HepG2 (cell line): ENCODE results near the gene FOXS1. TPM values are rescaled to one million over a fixed set of nuclear protein-coding genes. Genes with fewer than 3 reads are reported as not detected.

ENCODE experiments used
- ATAC-seq: fragments of 200-7000 bp; cut with Tn5 transposase; 3 replicates; pipeline ENCODE4 v1.9.1; 2020; ENCODE audit warnings: mild to moderate bottlenecking, moderate library complexity
- BruUV-seq: library from RNA; stranded (reverse); fragments of 400-500 nt; replicated peaks from 2 replicates; lab custom pipeline; 2021; lab: Mats Ljungman, UMichigan
- CTCF ChIA-PET: fragments of 300-600 bp; formaldehyde crosslinking; extraction: SDS; loops from one replicate; lab custom pipeline; 2021; ENCODE audit warnings: low total read pairs, inconsistent platforms, low intra/inter-chr PET ratio; lab: Yijun Ruan, JAX
- POLR2A ChIA-PET: fragments of 350-600 bp; sonication (Branson Sonifier 250); formaldehyde crosslinking; loops from one replicate; lab custom pipeline; 2020; ENCODE audit warnings: antibody characterized with exemption, inconsistent platforms; lab: Yijun Ruan, JAX
- DNase-seq: peaks from one replicate; pipeline ENCODE4 v3.0.0-alpha.2; 2015; ENCODE audit warnings: low spot score
- FAIRE-seq: peaks from 3 replicates; lab custom pipeline; 2011; peaks lifted over from hg19 to GRCh38; lab: Jason Lieb, UNC
- H2AFZ ChIP-seq: one replicate; pipeline ENCODE4 v1.6.1; 2011; ENCODE audit warnings: low read length, inconsistent platforms
- H3K27ac ChIP-seq: fragments of 300-600 bp; 3 replicates; pipeline ENCODE4 v1.8.0; 2011; ENCODE audit warnings: mixed run types, mild to moderate bottlenecking, mixed read lengths, low read length, inconsistent platforms; ENCODE audit not compliant: insufficient read depth; ENCODE audit errors: extremely low read length
- H3K27me3 ChIP-seq, 2 experiments: fragments of 200-600 bp in 1 of 2; 2 replicates in 1 of 2; 3 replicates in 1 of 2; pipeline versions ENCODE4 v1.6.0 to v1.8.0; 2011; ENCODE audit warnings: low read length in 2 of 2, mild to moderate bottlenecking in 2 of 2, moderate library complexity in 2 of 2, inconsistent platforms in 1 of 2; ENCODE audit not compliant: insufficient read depth in 2 of 2, control insufficient read depth in 1 of 2
- H3K36me3 ChIP-seq, 2 experiments: fragments of 200-600 bp in 1 of 2; replicated peaks in 1 of 2; 2 replicates in 1 of 2; 3 replicates in 1 of 2; pipeline versions ENCODE4 v1.5.1 to v1.8.0; 2011; ENCODE audit warnings: low read length in 2 of 2, inconsistent platforms in 1 of 2; ENCODE audit not compliant: insufficient read depth in 2 of 2, control insufficient read depth in 1 of 2
- H3K4me1 ChIP-seq: 2 replicates; pipeline ENCODE4 v1.5.1; 2012; ENCODE audit warnings: low read length, inconsistent platforms; ENCODE audit not compliant: insufficient read depth
- H3K4me2 ChIP-seq: 2 replicates; pipeline ENCODE4 v1.6.0; 2011; ENCODE audit warnings: low read depth, low read length, inconsistent platforms
- H3K4me3 ChIP-seq, 3 experiments: fragments of 200-600 bp in 1 of 3; sonication (generic), shearing (Covaris generic) in 1 of 3; replicated peaks in 1 of 3; 2 replicates each; pipeline ENCODE4 v1.5.1; 2011 to 2016; ENCODE audit warnings: low read length in 3 of 3, inconsistent platforms in 2 of 3, low read depth in 2 of 3, mild to moderate bottlenecking in 2 of 3, control low read depth in 1 of 3, mixed read lengths in 1 of 3; ENCODE audit not compliant: insufficient read depth in 1 of 3
- H3K79me2 ChIP-seq: one replicate; pipeline ENCODE4 v1.6.1; 2011; ENCODE audit warnings: low read length, inconsistent platforms; ENCODE audit not compliant: insufficient read depth
- H3K9ac ChIP-seq: 2 replicates; pipeline ENCODE4 v1.6.0; 2011; ENCODE audit warnings: mild to moderate bottlenecking, low read depth, low read length, inconsistent platforms; ENCODE audit not compliant: insufficient read depth
- H3K9me3 ChIP-seq: 2 replicates; pipeline ENCODE4 v1.5.1; 2012; ENCODE audit warnings: mild to moderate bottlenecking, low read length
- H4K20me1 ChIP-seq: 2 replicates; pipeline ENCODE4 v1.6.0; 2011; ENCODE audit warnings: inconsistent platforms, mild to moderate bottlenecking, low read length, moderate library complexity; ENCODE audit not compliant: insufficient read depth
- ARHGAP35 ChIP-seq: sonication (generic); formaldehyde crosslinking; IDR thresholded peaks from 2 replicates; pipeline ENCODE4 v1.9.0; 2022; ENCODE audit warnings: mild to moderate bottlenecking, inconsistent platforms, moderate library complexity, missing genetic modification reagents, borderline replicate concordance
- CAMTA2 ChIP-seq: sonication (generic); formaldehyde crosslinking; IDR thresholded peaks from 2 replicates; pipeline ENCODE4 v1.4.0; 2020; ENCODE audit warnings: mild to moderate bottlenecking, missing genetic modification reagents, borderline replicate concordance
- CBX1 ChIP-seq: IDR thresholded peaks from one replicate; pipeline ENCODE4 v1.6.1; 2016; ENCODE audit warnings: antibody characterized with exemption, low read depth
- ETV5 ChIP-seq: IDR thresholded peaks from 2 replicates; pipeline ENCODE4 v1.6.1; 2018; ENCODE audit warnings: missing biosample characterization, missing genetic modification reagents, inconsistent platforms, borderline replicate concordance
- FOXK2 ChIP-seq: fragments of 450-650 bp; IDR thresholded peaks from 2 replicates; pipeline ENCODE4 v1.6.1; 2016
- HNF4A ChIP-seq: sonication (generic); formaldehyde crosslinking; IDR thresholded peaks from 2 replicates; pipeline ENCODE4 v1.4.0; 2020; ENCODE audit warnings: missing genetic modification reagents
- SETDB1 ChIP-seq: sonication (generic); formaldehyde crosslinking; IDR thresholded peaks from 2 replicates; pipeline ENCODE4 v1.5.1; 2020; ENCODE audit warnings: missing genetic modification reagents, mild to moderate bottlenecking, borderline replicate concordance
- SSRP1 ChIP-seq: IDR thresholded peaks from 2 replicates; pipeline ENCODE4 v1.6.1; 2016; ENCODE audit warnings: control low read depth
- ZMYM3 ChIP-seq: sonication (generic); formaldehyde crosslinking; IDR thresholded peaks from 2 replicates; pipeline ENCODE4 v1.5.1; 2020; ENCODE audit warnings: mild to moderate bottlenecking, missing genetic modification reagents
- ZNF674 ChIP-seq: sonication (generic); formaldehyde crosslinking; IDR thresholded peaks from 2 replicates; pipeline ENCODE4 v1.5.0; 2020; ENCODE audit warnings: low read depth, mild to moderate bottlenecking, missing genetic modification reagents
- ZNF687 ChIP-seq: sonication (generic); formaldehyde crosslinking; IDR thresholded peaks from 2 replicates; pipeline ENCODE4 v1.5.1; 2020; ENCODE audit warnings: mild to moderate bottlenecking, missing genetic modification reagents, moderate library complexity
- WGBS: methylation state at CpG from one replicate; pipeline ENCODE4 v1.1.6; 2017; ENCODE audit warnings: low lambda C conversion rate; 5-methylcytosine and 5-hydroxymethylcytosine counted together
- in situ Hi-C: cut with HindIII; loops from 2 replicates; pipeline ENCODE4 v1.10.0; 2017; ENCODE audit warnings: low pct_unique_long_range_greater_than_20kb; ENCODE audit not compliant: extremely low pct_ligation_motif_present
- intact Hi-C: fragments of 100-400 bp; cut with micrococcal nuclease; formaldehyde crosslinking; loops from one replicate; pipeline ENCODE4 v1.10.0; 2022; ENCODE audit not compliant: unreplicated experiment
- polyA plus RNA-seq, 8 experiments: library from polyadenylated mRNA; depleted of rRNA in 3 of 8; stranded (reverse) in 7 of 8; unstranded in 1 of 8; fragments of >200 nt; fragmentation: Illumina TruSeq in 4 of 8; extraction: Trizol in 4 of 8; gene quantifications; 2 replicates each; pipeline versions ENCODE4 v1.2.1 to v1.2.3, GENCODE V29; 2011 to 2016; ENCODE audit warnings: low read depth in 4 of 8, missing spikeins in 1 of 8, mixed read lengths in 1 of 8; ENCODE audit not compliant: insufficient read depth in 1 of 8
- total RNA-seq, 5 experiments: library from RNA; depleted of rRNA; stranded (reverse); fragments of >200 nt; fragmentation: Illumina TruSeq; extraction: Trizol; gene quantifications; 2 replicates each; pipeline ENCODE4 v1.2.3, GENCODE V29; 2016; ENCODE audit warnings: low read depth in 1 of 5
- TF ChIP-seq, protein P1 (sequence below): sonication (generic); formaldehyde crosslinking; IDR thresholded peaks from 2 replicates; pipeline ENCODE4 v1.5.0; 2020; ENCODE audit warnings: mild to moderate bottlenecking, missing genetic modification reagents, borderline replicate concordance
- TF ChIP-seq, protein P2 (sequence below): IDR thresholded peaks from 2 replicates; pipeline ENCODE4 v1.6.1; 2016; ENCODE audit warnings: low read depth, control low read depth
- TF ChIP-seq, protein P3 (sequence below): sonication (generic); formaldehyde crosslinking; IDR thresholded peaks from 2 replicates; pipeline ENCODE4 v1.5.1; 2020; ENCODE audit warnings: mild to moderate bottlenecking, missing genetic modification reagents, moderate library complexity

Gene FOXS1
- total and polyA plus RNA-seq, 2 of the 13 experiments (the other 11 are each of a cell fraction or from before 2014, with no cell fraction given), result not detected

DNA sequence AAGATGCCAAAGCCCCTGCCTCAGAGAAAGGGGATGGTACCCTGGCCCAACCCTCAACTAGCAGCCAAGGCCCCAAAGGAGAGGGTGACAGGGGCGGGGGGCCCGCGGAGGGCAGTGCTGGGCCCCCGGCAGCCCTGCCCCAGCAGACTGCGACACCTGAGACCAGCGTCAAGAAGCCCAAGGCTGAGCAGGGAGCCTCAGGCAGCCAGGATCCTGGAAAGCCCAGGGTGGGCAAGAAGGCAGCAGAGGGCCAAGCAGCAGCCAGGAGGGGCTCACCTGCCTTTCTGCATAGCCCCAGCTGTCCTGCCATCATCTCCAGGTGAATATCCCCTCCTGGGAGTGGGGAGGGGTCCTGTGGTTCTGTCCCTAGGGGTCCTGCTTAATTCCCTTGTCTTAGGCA lies 25.2 kb downstream of the FOXS1 start (continued):
- TF ChIP-seq, protein P1, sequence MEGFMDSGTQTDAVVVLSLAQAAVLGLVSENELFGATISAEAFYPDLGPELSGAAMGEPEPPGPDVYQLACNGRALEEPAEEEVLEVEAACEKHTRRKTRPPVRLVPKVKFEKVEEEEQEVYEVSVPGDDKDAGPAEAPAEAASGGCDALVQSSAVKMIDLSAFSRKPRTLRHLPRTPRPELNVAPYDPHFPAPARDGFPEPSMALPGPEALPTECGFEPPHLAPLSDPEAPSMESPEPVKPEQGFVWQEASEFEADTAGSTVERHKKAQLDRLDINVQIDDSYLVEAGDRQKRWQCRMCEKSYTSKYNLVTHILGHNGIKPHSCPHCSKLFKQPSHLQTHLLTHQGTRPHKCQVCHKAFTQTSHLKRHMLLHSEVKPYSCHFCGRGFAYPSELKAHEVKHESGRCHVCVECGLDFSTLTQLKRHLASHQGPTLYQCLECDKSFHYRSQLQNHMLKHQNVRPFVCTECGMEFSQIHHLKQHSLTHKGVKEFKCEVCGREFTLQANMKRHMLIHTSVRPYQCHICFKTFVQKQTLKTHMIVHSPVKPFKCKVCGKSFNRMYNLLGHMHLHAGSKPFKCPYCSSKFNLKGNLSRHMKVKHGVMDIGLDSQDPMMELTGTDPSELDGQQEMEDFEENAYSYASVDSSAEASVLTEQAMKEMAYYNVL (CRISPR knock-in tag), result no peak
- TF ChIP-seq FOXK2, result no peak
- TF ChIP-seq, protein P2, sequence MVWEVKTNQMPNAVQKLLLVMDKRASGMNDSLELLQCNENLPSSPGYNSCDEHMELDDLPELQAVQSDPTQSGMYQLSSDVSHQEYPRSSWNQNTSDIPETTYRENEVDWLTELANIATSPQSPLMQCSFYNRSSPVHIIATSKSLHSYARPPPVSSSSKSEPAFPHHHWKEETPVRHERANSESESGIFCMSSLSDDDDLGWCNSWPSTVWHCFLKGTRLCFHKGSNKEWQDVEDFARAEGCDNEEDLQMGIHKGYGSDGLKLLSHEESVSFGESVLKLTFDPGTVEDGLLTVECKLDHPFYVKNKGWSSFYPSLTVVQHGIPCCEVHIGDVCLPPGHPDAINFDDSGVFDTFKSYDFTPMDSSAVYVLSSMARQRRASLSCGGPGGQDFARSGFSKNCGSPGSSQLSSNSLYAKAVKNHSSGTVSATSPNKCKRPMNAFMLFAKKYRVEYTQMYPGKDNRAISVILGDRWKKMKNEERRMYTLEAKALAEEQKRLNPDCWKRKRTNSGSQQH (CRISPR knock-in tag), result no peak
- TF ChIP-seq, protein P3, sequence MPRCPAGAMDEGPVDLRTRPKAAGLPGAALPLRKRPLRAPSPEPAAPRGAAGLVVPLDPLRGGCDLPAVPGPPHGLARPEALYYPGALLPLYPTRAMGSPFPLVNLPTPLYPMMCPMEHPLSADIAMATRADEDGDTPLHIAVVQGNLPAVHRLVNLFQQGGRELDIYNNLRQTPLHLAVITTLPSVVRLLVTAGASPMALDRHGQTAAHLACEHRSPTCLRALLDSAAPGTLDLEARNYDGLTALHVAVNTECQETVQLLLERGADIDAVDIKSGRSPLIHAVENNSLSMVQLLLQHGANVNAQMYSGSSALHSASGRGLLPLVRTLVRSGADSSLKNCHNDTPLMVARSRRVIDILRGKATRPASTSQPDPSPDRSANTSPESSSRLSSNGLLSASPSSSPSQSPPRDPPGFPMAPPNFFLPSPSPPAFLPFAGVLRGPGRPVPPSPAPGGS, result no peak

DNA sequence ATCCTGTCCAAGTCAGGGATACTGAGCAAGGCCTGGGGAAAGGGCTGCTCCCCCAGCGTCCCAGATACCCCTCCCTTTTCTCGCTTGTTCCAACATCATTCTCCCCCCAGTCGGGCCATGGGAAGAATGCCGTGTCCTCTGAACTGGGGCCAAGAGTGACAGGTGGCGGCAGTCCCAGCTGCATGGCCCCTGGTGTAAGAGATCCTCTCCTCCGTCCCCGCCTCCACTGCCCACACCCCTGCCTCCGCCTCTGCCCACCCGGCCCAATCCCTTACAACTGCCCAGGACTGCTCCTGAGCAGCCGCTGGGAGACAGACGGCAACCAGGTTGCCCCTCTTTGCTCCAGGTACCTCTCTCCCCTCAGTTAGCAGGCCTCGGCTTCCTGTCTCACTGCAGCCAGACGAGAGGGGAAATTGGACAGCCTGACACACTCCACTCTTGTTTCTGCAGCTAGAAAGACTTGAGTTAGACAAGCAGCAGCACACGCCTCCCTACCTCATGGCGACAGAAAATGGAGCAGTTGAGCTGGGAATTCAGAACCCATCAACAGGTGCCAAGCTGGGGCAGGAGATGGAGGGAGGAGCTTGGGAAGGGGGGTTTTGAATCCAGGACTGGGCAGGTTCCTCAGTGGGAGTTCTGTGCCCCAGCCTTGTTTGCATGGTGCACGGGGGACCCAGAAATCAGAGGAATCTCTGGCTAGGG lies 26.2 kb downstream of the FOXS1 start, which contains the start of gene MYLK2:
Gene MYLK2 (plus strand): TSS at position 274 of the 702 bp plus-strand sequence. CDS start 225 bp downstream, at position 499.
- no peaks in the 10 kb centered on the region for H3K79me2 ChIP-seq
- H3K4me2 ChIP-seq, result no peak within 1 kb of the TSS
- H3K4me1 ChIP-seq, result 0 out of 2 replicates have a peak, but pooled peaks cover 7% of the 10 kb centered on the region
- BruUV-seq, result no TSS peak
- H3K36me3 ChIP-seq, result no peaks in the 10 kb centered on the region
- no peak within 1 kb of the TSS for H3K27ac ChIP-seq
- H2AFZ ChIP-seq, result no peak within 1 kb of the TSS
- ATAC-seq, result no peak
- FAIRE-seq, result no peak
- in situ Hi-C loops, result no loop called here
- 11% methylated on average over 16 of the region's 16 CpGs for WGBS
- no peak within 1 kb of the TSS for H3K4me3 ChIP-seq
- ChIA-PET CTCF (interaction anchor here (1.5 kb wide), 1 partner anchor 213 kb away, joined by 3 read pairs; no protein-coding TSS in a partner anchor), POLR2A (no interaction called here)
- intact Hi-C loops, result no loop called here
- peaks cover 0 to 31% of the 10 kb centered on the region in 2 experiments; a peak in 4 of 5 replicates for H3K27me3 ChIP-seq
- DNase-seq, result no peak
- H3K9ac ChIP-seq, result no peak within 1 kb of the TSS
- no peaks in the 10 kb centered on the region for H3K9me3 ChIP-seq
- H4K20me1 ChIP-seq, result no peaks in the 10 kb centered on the region
- TF ChIP-seq ARHGAP35 (CRISPR knock-in tag), result no peak
- TF ChIP-seq CAMTA2 (CRISPR knock-in tag), result no peak
- no peak for TF ChIP-seq CBX1
- no peak for TF ChIP-seq SETDB1 (CRISPR knock-in tag)
- TF ChIP-seq ZNF674, result no peak
- TF ChIP-seq HNF4A (CRISPR knock-in tag), result no peak
- no peak for TF ChIP-seq SSRP1 (CRISPR knock-in tag)
- 0 out of 2 replicates have a peak, but pooled peaks have one; percentile 48 for TF ChIP-seq ZMYM3 (CRISPR knock-in tag)
- TF ChIP-seq ETV5, result no peak
- 0 out of 2 replicates have a peak, but pooled peaks have one; percentile 15 for TF ChIP-seq ZNF687 (CRISPR knock-in tag)
